Sigmoid colon (tissue), 7 donors: ENCODE measurements around the gene SFXN5. TPM values are rescaled to one million over a fixed set of nuclear protein-coding genes. Genes with fewer than 3 reads are reported as not detected.
"Not testable (repeated sequence)": the region's sequence is repeated elsewhere in the genome, so short reads cannot be mapped to it uniquely, and the experiment has no call there.

Experiments used
- DNase-seq: peaks from one replicate; pipeline ENCODE4 v3.0.0-alpha.2; 2019
- H3K27ac ChIP-seq, 4 donors: fragments of 200-600 bp; sonication (generic); one replicate each; pipeline ENCODE4 v1.5.1; 2016 to 2019; ENCODE audit warnings: mild to moderate bottlenecking in 1 of 4
- H3K27me3 ChIP-seq, 3 donors: fragments of 200-600 bp; sonication (generic); one replicate each; pipeline ENCODE4 v1.5.1; 2019; ENCODE audit warnings: mild to moderate bottlenecking in 1 of 3
- H3K36me3 ChIP-seq, 4 donors: fragments of 200-600 bp; sonication (generic); one replicate each; pipeline ENCODE4 v1.5.1; 2016 to 2019
- H3K4me1 ChIP-seq, 4 donors: fragments of 200-600 bp; sonication (generic); one replicate each; pipeline ENCODE4 v1.5.1; 2017 to 2019
- H3K4me3 ChIP-seq, 4 donors: fragments of 200-600 bp; sonication (generic); one replicate each; pipeline ENCODE4 v1.5.1; 2017 to 2019; ENCODE audit warnings: mild to moderate bottlenecking in 2 of 4, moderate library complexity in 1 of 4
- H3K9me3 ChIP-seq, 4 donors: fragments of 200-600 bp in 3 of 4; sonication (generic) in 3 of 4; one replicate each; pipeline versions ENCODE4 v1.5.1 to v1.6.1; 2013 to 2019
- CTCF ChIP-seq, 4 experiments: fragments of 450-650 bp in 3 of 4; fragments of 200-600 bp in 1 of 4; IDR thresholded peaks; one replicate each; pipeline ENCODE4 v1.5.1; 2016 to 2019; ENCODE audit warnings: antibody characterized with exemption in 4 of 4, mild to moderate bottlenecking in 3 of 4, moderate library complexity in 2 of 4
- EP300 ChIP-seq, 4 donors: sonication (generic); formaldehyde crosslinking; IDR thresholded peaks; one replicate each; pipeline ENCODE4 v1.6.1; 2017; ENCODE audit warnings: antibody characterized with exemption in 4 of 4
- POLR2A ChIP-seq, 2 donors: fragments of 450-650 bp; IDR thresholded peaks; one replicate each; pipeline ENCODE4 v1.6.1; 2016; ENCODE audit warnings: antibody characterized with exemption in 2 of 2, mild to moderate bottlenecking in 2 of 2, moderate library complexity in 2 of 2
- POLR2AphosphoS5 ChIP-seq, 4 donors: sonication (generic); formaldehyde crosslinking; IDR thresholded peaks; one replicate each; pipeline ENCODE4 v1.6.1; 2017; ENCODE audit warnings: antibody characterized with exemption in 4 of 4
- WGBS, 2 donors: extraction: QIAGEN DNeasy Blood & Tissue Kit; methylation state at CpG; one replicate each; pipeline ENCODE4 v1.1.7; 2013; 5-methylcytosine and 5-hydroxymethylcytosine counted together
- intact Hi-C: fragments of 100-400 bp; cut with DNase I; formaldehyde crosslinking; loops from one replicate; pipeline ENCODE4 v1.15.1; 2023
- polyA plus RNA-seq, 3 donors: library from polyadenylated mRNA; stranded (reverse); fragments of 200-250 nt; gene quantifications; one replicate each; pipeline ENCODE4 v1.2.3, GENCODE V29; 2013
- total RNA-seq, 4 donors: library from RNA; depleted of rRNA; stranded (reverse); fragments of >200 nt; gene quantifications; one replicate each; pipeline ENCODE4 v1.1.0, GENCODE V29; 2016
- donor health status: healthy with polysubstance abuse.
- donor health status: Bipolar disorder and iron deficiency.
- donor health status: healthy.

Gene SFXN5
- total and polyA plus RNA-seq, 7 donors, result 5.4 to 27.1 (median 11.1) TPM

- no peak for DNase-seq
- TF ChIP-seq POLR2AphosphoS5 (IDR thresholded peaks at IDR 0.05), result no peak
- TF ChIP-seq EP300 (IDR thresholded peaks at IDR 0.05), result no peak
- TF ChIP-seq CTCF (IDR thresholded peaks at IDR 0.05), result no peak
- TF ChIP-seq POLR2A (IDR thresholded peaks at IDR 0.05), result no peak
- peaks cover 0 to 38% (median 12%) of the 10 kb centered on the region in 4 donors for H3K4me1 ChIP-seq
- no peak overlapping the region for H3K4me3 ChIP-seq
- no peaks in the 10 kb centered on the region for H3K36me3 ChIP-seq
- no peaks in the 10 kb centered on the region for H3K27me3 ChIP-seq
- intact Hi-C loops, result no loop called here
- WGBS, 2 donors, result 16 to 63% methylated on average over 2 of the region's 2 CpGs
- H3K9me3 ChIP-seq, result no peaks in the 10 kb centered on the region
- no peak overlapping the region for H3K27ac ChIP-seq
These were observed 31.6 kb upstream of the SFXN5 start for GRCh38 chr2:73103018-73103542.

GRCh38 chr2:73101626-73102256 is 30.2 kb upstream of the SFXN5 start:
- Histone ChIP-seq H3K27me3 (no peaks in the 10 kb centered on the region), H3K36me3 (no peaks in the 10 kb centered on the region), H3K4me1 (peaks cover 0 to 24% (median 5%) of the 10 kb centered on the region in 4 donors), H3K4me3 (no peak overlapping the region), H3K9me3 (no peaks in the 10 kb centered on the region), H3K27ac (no peak overlapping the region)
- TF ChIP-seq POLR2AphosphoS5 (IDR thresholded peaks at IDR 0.05), result no peak
- TF ChIP-seq CTCF (IDR thresholded peaks at IDR 0.05), result no peak
- no peak for TF ChIP-seq POLR2A (IDR thresholded peaks at IDR 0.05)
- no peak for TF ChIP-seq EP300 (IDR thresholded peaks at IDR 0.05)
- no peak for DNase-seq
- 89 to 92% methylated on average over 12 of the region's 12 CpGs for WGBS, 2 donors
- intact Hi-C loops, result no loop called here

- H3K4me3 ChIP-seq, result no peak overlapping the region
- peaks cover 0 to 16% (median 4%) of the 10 kb centered on the region in 4 donors for H3K4me1 ChIP-seq
- no peak for TF ChIP-seq CTCF (IDR thresholded peaks at IDR 0.05)
- TF ChIP-seq POLR2A (IDR thresholded peaks at IDR 0.05), result no peak
- no peak for TF ChIP-seq POLR2AphosphoS5 (IDR thresholded peaks at IDR 0.05)
- no peak for TF ChIP-seq EP300 (IDR thresholded peaks at IDR 0.05)
- DNase-seq, result no peak
- intact Hi-C loops, result no loop called here
- H3K36me3 ChIP-seq, result no peaks in the 10 kb centered on the region
- H3K27ac ChIP-seq, result no peak overlapping the region
- H3K9me3 ChIP-seq, result no peaks in the 10 kb centered on the region
- 95 to 97% methylated on average over 4 of the region's 4 CpGs for WGBS, 2 donors
- no peaks in the 10 kb centered on the region for H3K27me3 ChIP-seq
These were observed 29.4 kb upstream of the SFXN5 start for GRCh38 chr2:73100956-73101355.

- Histone ChIP-seq H3K4me1 (peaks cover 0 to 12% (median 4%) of the 10 kb centered on the region in 4 donors), H3K9me3 (no peaks in the 10 kb centered on the region), H3K27ac (no peak overlapping the region), H3K27me3 (no peaks in the 10 kb centered on the region), H3K36me3 (no peaks in the 10 kb centered on the region), H3K4me3 (no peak overlapping the region)
- no peak for DNase-seq
- 94 to 95% methylated on average over 3 of the region's 3 CpGs for WGBS, 2 donors
- no peak for TF ChIP-seq CTCF (IDR thresholded peaks at IDR 0.05)
- TF ChIP-seq POLR2A (IDR thresholded peaks at IDR 0.05), result no peak
- intact Hi-C loops, result no loop called here
These were observed 28.0 kb upstream of the SFXN5 start for GRCh38 chr2:73099486-73099885.

GRCh38 chr2:73095910-73096309 is 24.4 kb upstream of the SFXN5 start:
- no peak for DNase-seq
- H3K4me1 ChIP-seq, result peaks cover 0 to 20% (median 10%) of the 10 kb centered on the region in 4 donors
- no peaks in the 10 kb centered on the region for H3K9me3 ChIP-seq
- no peak overlapping the region for H3K27ac ChIP-seq
- 83% methylated on average over 3 of the region's 3 CpGs for WGBS, 2 donors
- no peaks in the 10 kb centered on the region for H3K27me3 ChIP-seq
- H3K36me3 ChIP-seq, result no peaks in the 10 kb centered on the region
- no peak overlapping the region for H3K4me3 ChIP-seq
- TF ChIP-seq POLR2AphosphoS5 (IDR thresholded peaks at IDR 0.05), result no peak
- no peak for TF ChIP-seq CTCF (IDR thresholded peaks at IDR 0.05)
- no peak for TF ChIP-seq EP300 (IDR thresholded peaks at IDR 0.05)
- TF ChIP-seq POLR2A (IDR thresholded peaks at IDR 0.05), result no peak
- intact Hi-C loops, result no loop called here

GRCh38 chr2:73093601-73094218 is 22.2 kb upstream of the SFXN5 start:
- H3K27me3 ChIP-seq, intact Hi-C loops, H3K9me3 ChIP-seq, H3K4me3 ChIP-seq, DNase-seq, H3K36me3 ChIP-seq, H3K27ac ChIP-seq: not testable (repeated sequence)
- 90% methylated on average over 17 of the region's 17 CpGs for WGBS, 2 donors
- peaks cover 0 to 40% (median 28%) of the 10 kb centered on the region in 4 donors for H3K4me1 ChIP-seq
